Measurements from ENCODE around the gene GSE1.

GRCh38 chr16:85722128-85722893 is 109.2 kb downstream of the GSE1 start:
- no peak for TF ChIP-seq SLC30A9 (CRISPR knock-in tag; IDR thresholded peaks at IDR 0.05)
- TF ChIP-seq CTCF (IDR thresholded peaks at IDR 0.05 in 2 of 3, conservative IDR thresholded peaks at IDR 0.05 in 1 of 3; ENCODE audit: insufficient read depth in 2 of 3, low read depth in 1 of 3, low read length in 3 of 3), result no peak
- no peak for TF ChIP-seq BRCA1 (IDR thresholded peaks at IDR 0.05)
- no peak for TF ChIP-seq BRCA1 (CRISPR knock-in tag; IDR thresholded peaks at IDR 0.05)
- no peak for TF ChIP-seq REST (IDR thresholded peaks at IDR 0.05; ENCODE audit: borderline replicate concordance)
- TF ChIP-seq REST (CRISPR knock-in tag; IDR thresholded peaks at IDR 0.05; ENCODE audit: low read depth), result no peak
- no peak for TF ChIP-seq ARNT (IDR thresholded peaks at IDR 0.05)
- TF ChIP-seq PYGO2 (tag; IDR thresholded peaks at IDR 0.05), result no peak
- no peak for TF ChIP-seq ETS2 (tag; IDR thresholded peaks at IDR 0.05; ENCODE audit: borderline replicate concordance, poor library complexity, severe bottlenecking)
- no peak for TF ChIP-seq ZNF354B (CRISPR knock-in tag; IDR thresholded peaks at IDR 0.05)
- TF ChIP-seq ZBTB43 (CRISPR knock-in tag; IDR thresholded peaks at IDR 0.05), result no peak
- TF ChIP-seq PRDM10 (IDR thresholded peaks at IDR 0.05; ENCODE audit: partially characterized antibody), result no peak
- TF ChIP-seq EZH2 (IDR thresholded peaks at IDR 0.05; ENCODE audit: borderline replicate concordance, low read depth, low read length), result peak; percentile 58; the same call in 1 of the 2 replicates
- no peak for TF ChIP-seq SPI1 (IDR thresholded peaks at IDR 0.05; ENCODE audit: borderline replicate concordance, low read depth, low read length)
- no peak for TF ChIP-seq SIN3A (IDR thresholded peaks at IDR 0.05; ENCODE audit: borderline replicate concordance in 2 of 2, control insufficient read depth in 1 of 2, low read depth in 2 of 2, low read length in 2 of 2)
- TF ChIP-seq TEAD4 (IDR thresholded peaks at IDR 0.05; ENCODE audit: low read length), result no peak
- TF ChIP-seq TEAD4 (CRISPR knock-in tag; IDR thresholded peaks at IDR 0.05; ENCODE audit: borderline replicate concordance), result no peak
